SK-N-SH (cell line): Measurements from ENCODE around the gene BBLN. TPM values are rescaled to one million over a fixed set of nuclear protein-coding genes. Genes with fewer than 3 reads are reported as not detected.

ENCODE experiments used
- CTCF ChIA-PET: fragments of 300-600, 350-600 bp; formaldehyde crosslinking; extraction: SDS; loops from one replicate; lab custom pipeline; 2021; lab: Yijun Ruan, JAX
- POLR2A ChIA-PET: fragments of 350-600 bp; sonication (Branson Sonifier 250); formaldehyde crosslinking; extraction: SDS; loops from one replicate; lab custom pipeline; 2020; ENCODE audit warnings: antibody characterized with exemption, inconsistent platforms; lab: Yijun Ruan, JAX
- DNase-seq: peaks from one replicate; pipeline ENCODE4 v3.0.0; 2012
- H2AFZ ChIP-seq: fragments of 200-600 bp; sonication (generic); 2 replicates; pipeline ENCODE4 v1.8.1; 2016; ENCODE audit warnings: antibody characterized with exemption, mild to moderate bottlenecking, low read depth
- H3F3A ChIP-seq: fragments of 200-600 bp; sonication (generic); replicated peaks from 2 replicates; pipeline ENCODE3; 2016; ENCODE audit warnings: antibody characterized with exemption, mild to moderate bottlenecking; ENCODE audit not compliant: insufficient read depth
- H3K27ac ChIP-seq, 2 experiments: fragments of 200-500 bp in 1 of 2; fragments of 200-600 bp in 1 of 2; sonication (Bioruptor generic) in 1 of 2; sonication (generic), shearing (Covaris generic) in 1 of 2; 2 replicates each; pipeline versions ENCODE4 v1.5.1 to v1.6.1; 2014 to 2016; ENCODE audit warnings: low read depth in 2 of 2, inconsistent platforms in 1 of 2, low read length in 1 of 2, mild to moderate bottlenecking in 1 of 2, mixed read lengths in 1 of 2
- H3K27me3 ChIP-seq: fragments of 200-600 bp; sonication (generic), shearing (Covaris generic); 2 replicates; pipeline ENCODE4 v1.6.1; 2016; ENCODE audit warnings: mixed run types; ENCODE audit not compliant: insufficient read depth
- H3K36me3 ChIP-seq, 2 experiments: fragments of 200-500 bp in 1 of 2; fragments of 200-600 bp in 1 of 2; sonication (Bioruptor generic) in 1 of 2; sonication (generic) in 1 of 2; replicated peaks in 1 of 2; 2 replicates each; pipeline versions ENCODE3 to v1.5.1; 2014 to 2016; ENCODE audit warnings: low read length in 1 of 2, mild to moderate bottlenecking in 1 of 2; ENCODE audit not compliant: insufficient read depth in 2 of 2, control insufficient read depth in 1 of 2
- H3K4me1 ChIP-seq, 2 experiments: fragments of 200-500 bp in 1 of 2; fragments of 200-600 bp in 1 of 2; sonication (Bioruptor generic) in 1 of 2; sonication (generic), shearing (Covaris generic) in 1 of 2; 2 replicates each; pipeline versions ENCODE4 v1.5.1 to v1.6.1; 2014 to 2016; ENCODE audit warnings: low read depth in 1 of 2, low read length in 1 of 2, mixed run types in 1 of 2; ENCODE audit not compliant: insufficient read depth in 2 of 2, control insufficient read depth in 1 of 2
- H3K4me2 ChIP-seq: fragments of 200-600 bp; sonication (generic), shearing (Covaris generic); 2 replicates; pipeline ENCODE4 v1.6.1; 2017; ENCODE audit warnings: mixed run types
- H3K4me3 ChIP-seq, 2 experiments: fragments of 200-500 bp in 1 of 2; fragments of 200-600 bp in 1 of 2; sonication (Bioruptor generic) in 1 of 2; sonication (generic), shearing (Covaris generic) in 1 of 2; 2 replicates each; pipeline versions ENCODE4 v1.5.1 to v1.8.1; 2014 to 2016; ENCODE audit warnings: low read depth in 2 of 2, inconsistent platforms in 1 of 2, low read length in 1 of 2, mild to moderate bottlenecking in 1 of 2, mixed read lengths in 1 of 2, moderate library complexity in 1 of 2
- H3K79me2 ChIP-seq: fragments of 200-600 bp; sonication (generic); 2 replicates; pipeline ENCODE4 v1.8.1; 2017; ENCODE audit warnings: mild to moderate bottlenecking; ENCODE audit not compliant: insufficient read depth
- H3K9ac ChIP-seq: fragments of 200-600 bp; sonication (generic); 2 replicates; pipeline ENCODE4 v1.6.1; 2017; ENCODE audit warnings: mixed run types
- H3K9me2 ChIP-seq: fragments of 200-600 bp; sonication (generic); 2 replicates; pipeline ENCODE4 v1.6.1; 2017; ENCODE audit warnings: mixed run types
- H3K9me3 ChIP-seq: fragments of 200-600 bp; sonication (generic); 2 replicates; pipeline ENCODE4 v1.6.1; 2017; ENCODE audit warnings: mixed run types, mild to moderate bottlenecking, moderate library complexity
- H4K20me1 ChIP-seq: fragments of 200-600 bp; sonication (generic); 2 replicates; pipeline ENCODE4 v1.6.1; 2017; ENCODE audit warnings: mild to moderate bottlenecking, mixed run types; ENCODE audit not compliant: insufficient read depth
- CHD2 ChIP-seq: fragments of 150-350 bp; IDR thresholded peaks from 2 replicates; pipeline ENCODE4 v1.6.1; 2018; ENCODE audit warnings: low read length; ENCODE audit not compliant: partially characterized antibody
- CTCF ChIP-seq: fragments of 200-600 bp; sonication (generic); IDR thresholded peaks from 2 replicates; pipeline ENCODE4 v1.6.1; 2017; ENCODE audit warnings: antibody characterized with exemption, mild to moderate bottlenecking, moderate library complexity
- ELF1 ChIP-seq: IDR thresholded peaks from 2 replicates; pipeline ENCODE4 v1.4.0; 2012
- EP300 ChIP-seq, 2 experiments: IDR thresholded peaks; 2 replicates each; pipeline versions ENCODE4 v1.4.0 to v1.6.1; 2012; ENCODE audit warnings: borderline replicate concordance in 1 of 2, low read depth in 1 of 2, low read length in 1 of 2
- FOXJ3 ChIP-seq: sonication (generic); formaldehyde crosslinking; IDR thresholded peaks from 2 replicates; pipeline ENCODE4 v1.5.1; 2020; ENCODE audit warnings: mild to moderate bottlenecking, missing genetic modification reagents
- FOXM1 ChIP-seq: IDR thresholded peaks from 2 replicates; pipeline ENCODE4 v1.4.0; 2012; ENCODE audit warnings: low read depth, mild to moderate bottlenecking
- GABPA ChIP-seq: IDR thresholded peaks from 2 replicates; pipeline ENCODE4 v1.4.0; 2012; ENCODE audit warnings: low read depth, mild to moderate bottlenecking
- GATA2 ChIP-seq: sonication (generic); formaldehyde crosslinking; IDR thresholded peaks from 2 replicates; pipeline ENCODE4 v1.5.0; 2020; ENCODE audit warnings: mild to moderate bottlenecking, missing genetic modification reagents
- JUND ChIP-seq: IDR thresholded peaks from 2 replicates; pipeline ENCODE4 v1.4.0; 2012
- MAX ChIP-seq: IDR thresholded peaks from 2 replicates; pipeline ENCODE4 v1.4.0; 2012; ENCODE audit warnings: low read depth
- MEF2A ChIP-seq: IDR thresholded peaks from 2 replicates; pipeline ENCODE4 v1.4.0; 2012; ENCODE audit warnings: low read depth, borderline replicate concordance
- MXI1 ChIP-seq: IDR thresholded peaks from 2 replicates; pipeline ENCODE4 v1.6.1; 2012; ENCODE audit warnings: mild to moderate bottlenecking, low read depth, low read length, improper control_type of control experiment
- NRF1 ChIP-seq: IDR thresholded peaks from 2 replicates; pipeline ENCODE4 v1.6.1; 2012; ENCODE audit warnings: low read depth, mild to moderate bottlenecking, low read length
- POLR2AphosphoS5 ChIP-seq: IDR thresholded peaks from 2 replicates; pipeline ENCODE4 v1.6.1; 2012; ENCODE audit warnings: low read depth, low read length
- RAD21 ChIP-seq: IDR thresholded peaks from 2 replicates; pipeline ENCODE4 v1.6.1; 2012; ENCODE audit warnings: mild to moderate bottlenecking, low read length
- RFX5 ChIP-seq: IDR thresholded peaks from 2 replicates; pipeline ENCODE4 v1.6.1; 2012; ENCODE audit warnings: mild to moderate bottlenecking, improper control_type of control experiment, low read length
- RXRA ChIP-seq: IDR thresholded peaks from 2 replicates; pipeline ENCODE4 v1.4.0; 2012; ENCODE audit warnings: low read depth, mild to moderate bottlenecking, borderline replicate concordance
- SIN3A ChIP-seq: IDR thresholded peaks from 2 replicates; pipeline ENCODE4 v1.6.1; 2012; ENCODE audit warnings: low read depth, mild to moderate bottlenecking, low read length, moderate library complexity, borderline replicate concordance
- TAF1 ChIP-seq: IDR thresholded peaks from 2 replicates; pipeline ENCODE4 v1.6.1; 2012; ENCODE audit warnings: low read depth, mild to moderate bottlenecking, low read length, moderate library complexity, borderline replicate concordance
- TCF12 ChIP-seq: IDR thresholded peaks from 2 replicates; pipeline ENCODE4 v1.4.0; 2012
- TEAD4 ChIP-seq: IDR thresholded peaks from 2 replicates; pipeline ENCODE4 v1.4.0; 2012; ENCODE audit warnings: mild to moderate bottlenecking, borderline replicate concordance; ENCODE audit not compliant: insufficient read depth
- USF1 ChIP-seq: IDR thresholded peaks from 2 replicates; pipeline ENCODE4 v1.4.0; 2012; ENCODE audit warnings: low read depth, borderline replicate concordance
- YY1 ChIP-seq: IDR thresholded peaks from 2 replicates; pipeline ENCODE4 v1.4.0; 2012; ENCODE audit warnings: low read depth, mild to moderate bottlenecking
- WGBS: methylation state at CpG from one replicate; pipeline ENCODE4 v1.1.6; 2017; ENCODE audit warnings: low lambda C conversion rate; 5-methylcytosine and 5-hydroxymethylcytosine counted together
- polyA plus RNA-seq, 3 experiments: library from polyadenylated mRNA; depleted of rRNA; stranded (reverse); fragments of >200 nt; gene quantifications; 2 replicates each; pipeline ENCODE4 v1.2.3, GENCODE V29; 2012

The BBLN gene
- polyA plus RNA-seq, 1 of the 3 experiments (the other 2 are of a cell fraction): 109 TPM

GRCh38 chr9:128191406-128192046 is 31.5 kb downstream of the BBLN start, which contains the start of gene CIZ1 (continued):
- TF ChIP-seq FOXJ3: no peak
- TF ChIP-seq TCF12: no peak
- TF ChIP-seq FOXM1: no peak
- 0 out of 2 replicates have a peak, but pooled peaks have one; percentile 10 for TF ChIP-seq SIN3A
- TF ChIP-seq RXRA: no peak
- peak; percentile 72 for TF ChIP-seq GABPA
- TF ChIP-seq USF1: no peak
- no peak for TF ChIP-seq MEF2A
- TF ChIP-seq CTCF: peak; percentile 73
- TF ChIP-seq JUND: no peak; the same call in 1 of the 2 replicates

- no peaks in the 10 kb centered on the region for H4K20me1 ChIP-seq
- POLR2A ChIA-PET: interaction anchor here (0.5 to 0.6 kb wide), 2 partner anchors 11 to 22 kb away, joined by 3 read pairs; no protein-coding TSS in a partner anchor
- peak overlapping the region; percentile 89; the same call in 1 of the 2 replicates for H3K4me2 ChIP-seq
- peak overlapping the region; percentile 39 to 56; a peak in 3 of 4 replicates for H3K27ac ChIP-seq
- 29% methylated on average over 52 of the region's 56 CpGs for WGBS
- H3K9ac ChIP-seq: 0 out of 2 replicates have a peak overlapping the region, but pooled peaks have one; percentile 14
- peaks cover 3 to 23% of the 10 kb centered on the region in 2 experiments for H3K36me3 ChIP-seq
- no peaks in the 10 kb centered on the region for H3K9me3 ChIP-seq
- H3K27me3 ChIP-seq: no peaks in the 10 kb centered on the region
- no peaks in the 10 kb centered on the region for H3K9me2 ChIP-seq
- peaks cover 11% of the 10 kb centered on the region for H3F3A ChIP-seq
- peak overlapping the region; percentile 3 to 31; a peak in 2 of 4 replicates for H3K4me3 ChIP-seq
- CTCF ChIA-PET: interaction anchor here (0.6 to 3.4 kb wide), 23 partner anchors 9 to 227 kb away, joined by 3 to 16 read pairs (median 4); partner anchors contain the start of genes BBLN, CERCAM, DNM1 and GOLGA2
- peaks cover 24% of the 10 kb centered on the region for H3K79me2 ChIP-seq
- H3K4me1 ChIP-seq: peaks cover 5 to 11% of the 10 kb centered on the region in 2 experiments; a peak in 2 of 4 replicates
- peak overlapping the region; percentile 82 for H2AFZ ChIP-seq
- DNase-seq: peak; percentile 90
- peak; percentile 18 for TF ChIP-seq POLR2AphosphoS5
- TF ChIP-seq RFX5: no peak
- peak; percentile 88 for TF ChIP-seq USF1
- TF ChIP-seq GATA2 (CRISPR knock-in tag): no peak
- peak; percentile 74 for TF ChIP-seq RAD21
- no peak for TF ChIP-seq TCF12
- TF ChIP-seq MXI1: peak; percentile 66
- no peak for TF ChIP-seq RXRA
- TF ChIP-seq EP300 (IDR thresholded peaks at IDR 0.05; ENCODE audit: borderline replicate concordance in 1 of 2, low read depth in 1 of 2, low read length in 1 of 2): no peak
- TF ChIP-seq CTCF: peak; percentile 55
- no peak for TF ChIP-seq ELF1
- no peak for TF ChIP-seq MEF2A
- TF ChIP-seq NRF1: no peak
- peak; percentile 40 for TF ChIP-seq CHD2
- no peak for TF ChIP-seq FOXJ3
- TF ChIP-seq TEAD4: no peak
- TF ChIP-seq TAF1: peak; percentile 42; the same call in 1 of the 2 replicates
- TF ChIP-seq SIN3A: peak; percentile 24; the same call in 1 of the 2 replicates
- no peak for TF ChIP-seq GABPA
- no peak for TF ChIP-seq YY1
- TF ChIP-seq MAX: peak; percentile 78
Observed at GRCh38 chr9:128192601-128193371, 32.7 kb downstream of the BBLN start.
